ENCODE data around the gene PRDM2. TPM values are rescaled to one million over a fixed set of nuclear protein-coding genes. Genes with fewer than 3 reads are reported as not detected.
"Not testable (repeated sequence)": the region's sequence is repeated elsewhere in the genome, so short reads cannot be mapped to it uniquely, and the experiment has no call there.

Gene PRDM2
- total RNA-seq, 2 donors from 2014 or later = 29.3 to 30.0 TPM

- H3K27ac ChIP-seq = no peak overlapping the region
- no peaks in the 10 kb centered on the region for H3K9me3 ChIP-seq
- H3K9ac ChIP-seq (ENCODE audit: low read depth in 2 of 2, low read length in 2 of 2) = no peak overlapping the region
- DNase-seq = no peak
- no peaks in the 10 kb centered on the region for H3K4me1 ChIP-seq
- no peak for TF ChIP-seq CTCF (IDR thresholded peaks at IDR 0.05)
- no peaks in the 10 kb centered on the region for H3K27me3 ChIP-seq
- no peak overlapping the region for H3K4me3 ChIP-seq
- no peaks in the 10 kb centered on the region for H3K36me3 ChIP-seq
- intact Hi-C loops (cut with DNase I) = no loop called here
Measured at GRCh38 chr1:13674377-13674776, 25.6 kb upstream of the PRDM2 start.

- Histone ChIP-seq H3K4me3 (no peak overlapping the region), H3K36me3 (no peaks in the 10 kb centered on the region), H3K4me1 (no peaks in the 10 kb centered on the region), H3K9me3 (no peaks in the 10 kb centered on the region), H3K27ac (no peak overlapping the region), H3K9ac (ENCODE audit: low read depth in 2 of 2, low read length in 2 of 2) (no peak overlapping the region), H3K27me3 (no peaks in the 10 kb centered on the region)
- intact Hi-C loops (cut with DNase I) = no loop called here
- no peak for TF ChIP-seq CTCF (IDR thresholded peaks at IDR 0.05)
- no peak for DNase-seq
Measured at GRCh38 chr1:13675151-13675651, 24.8 kb upstream of the PRDM2 start.

- Histone ChIP-seq H3K27ac (no peak overlapping the region), H3K27me3 (no peaks in the 10 kb centered on the region), H3K9ac (ENCODE audit: low read depth in 2 of 2, low read length in 2 of 2) (no peak overlapping the region), H3K4me3 (no peak overlapping the region), H3K9me3 (no peaks in the 10 kb centered on the region), H3K4me1 (no peaks in the 10 kb centered on the region), H3K36me3 (no peaks in the 10 kb centered on the region)
- intact Hi-C loops (cut with DNase I) = no loop called here
- DNase-seq = no peak
- TF ChIP-seq CTCF (IDR thresholded peaks at IDR 0.05) = no peak
Measured at GRCh38 chr1:13677896-13678295, 22.1 kb upstream of the PRDM2 start.

GRCh38 chr1:13679651-13680050, 20.3 kb upstream of the PRDM2 start:
- no peaks in the 10 kb centered on the region for H3K9me3 ChIP-seq
- H3K4me3 ChIP-seq = no peak overlapping the region
- H3K4me1 ChIP-seq = no peaks in the 10 kb centered on the region
- no peak for DNase-seq
- no peak for TF ChIP-seq CTCF (IDR thresholded peaks at IDR 0.05)
- H3K27me3 ChIP-seq = no peaks in the 10 kb centered on the region
- intact Hi-C loops (cut with DNase I) = no loop called here
- no peak overlapping the region for H3K9ac ChIP-seq (ENCODE audit: low read depth in 2 of 2, low read length in 2 of 2)
- H3K27ac ChIP-seq = no peak overlapping the region
- H3K36me3 ChIP-seq = no peaks in the 10 kb centered on the region

- H3K27ac ChIP-seq; H3K9ac ChIP-seq (ENCODE audit: low read depth in 2 of 2, low read length in 2 of 2); H3K27me3 ChIP-seq; H3K4me3 ChIP-seq; H3K36me3 ChIP-seq; intact Hi-C loops (cut with DNase I); DNase-seq; H3K4me1 ChIP-seq; H3K9me3 ChIP-seq: not testable (repeated sequence)
Measured at GRCh38 chr1:13680609-13681008, 19.4 kb upstream of the PRDM2 start.

- no peak for DNase-seq
- H3K4me3 ChIP-seq = no peak overlapping the region
- H3K9me3 ChIP-seq = no peaks in the 10 kb centered on the region
- intact Hi-C loops (cut with DNase I) = no loop called here
- no peaks in the 10 kb centered on the region for H3K36me3 ChIP-seq
- no peak overlapping the region for H3K27ac ChIP-seq
- no peak overlapping the region for H3K9ac ChIP-seq (ENCODE audit: low read depth in 2 of 2, low read length in 2 of 2)
- H3K27me3 ChIP-seq = no peaks in the 10 kb centered on the region
- H3K4me1 ChIP-seq = no peaks in the 10 kb centered on the region
- TF ChIP-seq CTCF (IDR thresholded peaks at IDR 0.05) = no peak
Measured at GRCh38 chr1:13681921-13682320, 18.1 kb upstream of the PRDM2 start.

Data from colonic mucosa (tissue), 4 donors.